Hepatocyte (in vitro differentiated cells): ENCODE measurements around the gene DHX57.

Source experiments
- EZH2 ChIP-seq: fragments of 200-600 bp; sonication (generic); IDR thresholded peaks from 2 replicates; pipeline ENCODE4 v1.6.1; 2016; ENCODE audit warnings: antibody characterized with exemption, mild to moderate bottlenecking, borderline replicate concordance
- TF ChIP-seq, protein P1 (sequence below): fragments of 200-600 bp; sonication (generic); IDR thresholded peaks from 2 replicates; pipeline ENCODE4 v1.5.1; 2016; ENCODE audit warnings: antibody characterized with exemption, mild to moderate bottlenecking; ENCODE audit not compliant: poor library complexity

DNA sequence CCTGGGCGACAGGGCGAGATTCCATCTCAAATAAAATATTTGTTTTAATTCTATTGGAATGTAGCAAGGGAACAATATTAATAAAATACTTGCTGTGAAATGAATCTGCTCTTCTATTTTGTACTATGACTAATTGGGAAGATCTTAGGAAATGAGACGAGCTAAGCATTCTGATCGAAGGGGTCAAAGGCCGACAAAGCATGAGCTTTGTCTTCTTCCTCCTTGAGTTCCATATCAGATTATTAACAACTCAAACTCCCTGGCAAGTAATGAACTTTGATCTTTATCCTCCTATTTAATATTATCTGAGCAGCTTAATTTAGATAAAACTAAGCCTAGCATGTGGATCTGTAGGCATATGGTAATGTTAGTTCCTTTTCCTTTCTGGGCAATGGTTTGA, 82.2 kb downstream of the DHX57 start:
- TF ChIP-seq, protein P1, sequence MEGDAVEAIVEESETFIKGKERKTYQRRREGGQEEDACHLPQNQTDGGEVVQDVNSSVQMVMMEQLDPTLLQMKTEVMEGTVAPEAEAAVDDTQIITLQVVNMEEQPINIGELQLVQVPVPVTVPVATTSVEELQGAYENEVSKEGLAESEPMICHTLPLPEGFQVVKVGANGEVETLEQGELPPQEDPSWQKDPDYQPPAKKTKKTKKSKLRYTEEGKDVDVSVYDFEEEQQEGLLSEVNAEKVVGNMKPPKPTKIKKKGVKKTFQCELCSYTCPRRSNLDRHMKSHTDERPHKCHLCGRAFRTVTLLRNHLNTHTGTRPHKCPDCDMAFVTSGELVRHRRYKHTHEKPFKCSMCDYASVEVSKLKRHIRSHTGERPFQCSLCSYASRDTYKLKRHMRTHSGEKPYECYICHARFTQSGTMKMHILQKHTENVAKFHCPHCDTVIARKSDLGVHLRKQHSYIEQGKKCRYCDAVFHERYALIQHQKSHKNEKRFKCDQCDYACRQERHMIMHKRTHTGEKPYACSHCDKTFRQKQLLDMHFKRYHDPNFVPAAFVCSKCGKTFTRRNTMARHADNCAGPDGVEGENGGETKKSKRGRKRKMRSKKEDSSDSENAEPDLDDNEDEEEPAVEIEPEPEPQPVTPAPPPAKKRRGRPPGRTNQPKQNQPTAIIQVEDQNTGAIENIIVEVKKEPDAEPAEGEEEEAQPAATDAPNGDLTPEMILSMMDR = no peak
- no peak for TF ChIP-seq EZH2
